K562 (cell line): Measurements from ENCODE around the gene LMNB1. TPM values are rescaled to one million over a fixed set of nuclear protein-coding genes. Genes with fewer than 3 reads are reported as not detected.

Experiments
- ATAC-seq: fragments of 200-7000 bp; cut with Tn5 transposase; 3 replicates; pipeline ENCODE4 v1.9.1; 2020; ENCODE audit warnings: moderate library complexity
- BruUV-seq: library from RNA; stranded (reverse); fragments of 400-500 nt; replicated peaks from 2 replicates; lab custom pipeline; 2021; lab: Mats Ljungman, UMichigan
- CTCF ChIA-PET: fragments of 300-600 bp; formaldehyde crosslinking; extraction: SDS; loops from one replicate; lab custom pipeline; 2021; ENCODE audit warnings: low intra/inter-chr PET ratio; lab: Yijun Ruan, JAX
- POLR2A ChIA-PET: fragments of 300-600, 350-650 bp; sonication (Branson Sonifier 250); formaldehyde crosslinking; extraction: SDS; loops from one replicate; lab custom pipeline; 2021; ENCODE audit warnings: antibody characterized with exemption, inconsistent platforms; lab: Yijun Ruan, JAX
- DNase-seq, 4 experiments: peaks; one replicate each; pipeline versions ENCODE4 v3.0.0 to v3.0.0-alpha.2; 2011 to 2018; ENCODE audit warnings: low spot score in 3 of 4, mixed read lengths in 3 of 4; ENCODE audit errors: extremely low read depth in 1 of 4
- FAIRE-seq: peaks from 2 replicates; lab custom pipeline; 2011; peaks lifted over from hg19 to GRCh38; lab: Jason Lieb, UNC
- H2AFZ ChIP-seq: 2 replicates; pipeline ENCODE4 v1.6.0; 2011; ENCODE audit warnings: low read depth, low read length, control low read depth, inconsistent platforms
- H3K27ac ChIP-seq: fragments of 200-600 bp; 3 replicates; pipeline ENCODE4 v1.8.0; 2011; ENCODE audit warnings: low read depth, mild to moderate bottlenecking, control low read depth, inconsistent platforms, low read length, moderate library complexity, mixed read lengths; ENCODE audit errors: extremely low read depth
- H3K27me3 ChIP-seq, 2 experiments: fragments of 300-600 bp in 1 of 2; 2 replicates in 1 of 2; 3 replicates in 1 of 2; pipeline versions ENCODE4 v1.6.0 to v1.8.0; 2011; ENCODE audit warnings: inconsistent platforms in 2 of 2, low read length in 2 of 2, mild to moderate bottlenecking in 1 of 2, mixed read lengths in 1 of 2, moderate library complexity in 1 of 2; ENCODE audit not compliant: control insufficient read depth in 2 of 2, insufficient read depth in 2 of 2
- H3K36me3 ChIP-seq: fragments of 300-600 bp; 3 replicates; pipeline ENCODE4 v1.8.0; 2011; ENCODE audit warnings: mild to moderate bottlenecking, low read length, inconsistent platforms; ENCODE audit not compliant: control insufficient read depth, insufficient read depth
- H3K4me1 ChIP-seq, 2 experiments: fragments of 200-600 bp in 1 of 2; replicated peaks in 1 of 2; 2 replicates in 1 of 2; 3 replicates in 1 of 2; pipeline versions ENCODE4 v1.5.1 to v1.8.0; 2011; ENCODE audit warnings: inconsistent platforms in 2 of 2, low read length in 2 of 2, mild to moderate bottlenecking in 1 of 2, mixed read lengths in 1 of 2, moderate library complexity in 1 of 2; ENCODE audit not compliant: control insufficient read depth in 2 of 2, insufficient read depth in 2 of 2
- H3K4me2 ChIP-seq: 2 replicates; pipeline ENCODE4 v1.6.1; 2011; ENCODE audit warnings: low read length, control low read depth, inconsistent platforms, mixed read lengths; ENCODE audit not compliant: insufficient read depth
- H3K4me3 ChIP-seq: fragments of 200-600 bp; sonication (generic), shearing (Covaris generic); 2 replicates; pipeline ENCODE4 v1.5.1; 2016; ENCODE audit warnings: control low read depth, inconsistent platforms
- H3K79me2 ChIP-seq: fragments of 200-600 bp; 3 replicates; pipeline ENCODE4 v1.8.0; 2011; ENCODE audit warnings: low read length, inconsistent platforms; ENCODE audit not compliant: control insufficient read depth, insufficient read depth
- H3K9ac ChIP-seq, 2 experiments: 2 replicates each; pipeline versions ENCODE4 v1.6.0 to v1.6.1; 2011; ENCODE audit warnings: low read depth in 2 of 2, low read length in 2 of 2, control low read depth in 1 of 2, inconsistent platforms in 1 of 2, mild to moderate bottlenecking in 1 of 2, mixed read lengths in 1 of 2; ENCODE audit not compliant: insufficient read depth in 1 of 2
- H3K9me1 ChIP-seq: one replicate; pipeline ENCODE4 v1.6.0; 2011; ENCODE audit warnings: inconsistent platforms, mild to moderate bottlenecking, low read length, moderate library complexity; ENCODE audit not compliant: control insufficient read depth, insufficient read depth
- H3K9me3 ChIP-seq: replicated peaks from 2 replicates; pipeline ENCODE4 v1.5.1; 2011; ENCODE audit warnings: low read depth, low read length, inconsistent platforms; ENCODE audit not compliant: control insufficient read depth, insufficient read depth
- H4K20me1 ChIP-seq: replicated peaks from 2 replicates; pipeline ENCODE4 v1.6.1; 2011; ENCODE audit warnings: low read length, inconsistent platforms, mixed read lengths; ENCODE audit not compliant: control insufficient read depth, insufficient read depth
- ATF3 ChIP-seq, 2 experiments: fragments of 450-650 bp in 1 of 2; sonication (generic) in 1 of 2; formaldehyde crosslinking in 1 of 2; IDR thresholded peaks in 1 of 2; conservative IDR thresholded peaks in 1 of 2; 2 replicates each; pipeline versions ENCODE4 v1.6.1 to v1.8.1; 2016 to 2023; ENCODE audit warnings: mild to moderate bottlenecking in 2 of 2, moderate library complexity in 2 of 2, inconsistent platforms in 1 of 2, missing genetic modification reagents in 1 of 2
- CEBPB ChIP-seq: fragments of 450-650 bp; IDR thresholded peaks from 2 replicates; pipeline ENCODE4 v1.6.1; 2016; ENCODE audit warnings: missing genetic modification characterization, missing compliant biosample characterization
- EP300 ChIP-seq: IDR thresholded peaks from 2 replicates; pipeline ENCODE4 v1.6.1; 2012; ENCODE audit warnings: low read length, improper control_type of control experiment
- ETS1 ChIP-seq: conservative IDR thresholded peaks from 2 replicates; pipeline ENCODE4 v1.6.1; 2011; ENCODE audit warnings: low read depth, mild to moderate bottlenecking, low read length; ENCODE audit not compliant: control insufficient read depth
- HMG20A ChIP-seq: fragments of 450-650 bp; formaldehyde crosslinking; conservative IDR thresholded peaks from 2 replicates; pipeline ENCODE4 v1.4.0; 2020; ENCODE audit warnings: mild to moderate bottlenecking, mixed read lengths
- MAZ ChIP-seq, 2 experiments: fragments of 450-650 bp in 1 of 2; sonication (generic) in 1 of 2; formaldehyde crosslinking; IDR thresholded peaks in 1 of 2; conservative IDR thresholded peaks in 1 of 2; 2 replicates each; pipeline versions ENCODE4 v1.4.0 to v1.5.0; 2020; ENCODE audit warnings: mild to moderate bottlenecking in 1 of 2, missing genetic modification reagents in 1 of 2
- POLR2B ChIP-seq: fragments of 450-650 bp; IDR thresholded peaks from 2 replicates; pipeline ENCODE4 v1.6.1; 2018; ENCODE audit warnings: low read depth; ENCODE audit not compliant: partially characterized antibody
- RCOR1 ChIP-seq, 2 experiments: IDR thresholded peaks; 2 replicates each; pipeline ENCODE4 v1.6.1; 2012; ENCODE audit warnings: low read depth in 2 of 2, low read length in 2 of 2, borderline replicate concordance in 1 of 2, improper control_type of control experiment in 1 of 2
- SMC3 ChIP-seq: conservative IDR thresholded peaks from 2 replicates; pipeline ENCODE4 v1.6.1; 2011; ENCODE audit warnings: low read depth, low read length, improper control_type of control experiment; ENCODE audit not compliant: insufficient read depth
- TEAD4 ChIP-seq, 2 experiments: sonication (generic) in 1 of 2; formaldehyde crosslinking in 1 of 2; IDR thresholded peaks; 2 replicates each; pipeline versions ENCODE4 v1.6.1 to v1.8.0; 2012 to 2022; ENCODE audit warnings: borderline replicate concordance in 1 of 2, inconsistent platforms in 1 of 2, low read length in 1 of 2, mild to moderate bottlenecking in 1 of 2, missing genetic modification reagents in 1 of 2
- WGBS: fragments of 100-300 bp; shearing (Covaris generic); methylation state at CpG from one replicate; pipeline ENCODE4 v1.1.6; 2016; ENCODE audit warnings: low coverage, mixed read lengths; ENCODE audit not compliant: insufficient coverage; ENCODE audit errors: missing lambda C conversion rate; 5-methylcytosine and 5-hydroxymethylcytosine counted together
- in situ Hi-C: fragments of 300-500 bp; cut with MboI; formaldehyde crosslinking; loops from 4 replicates; pipeline ENCODE4 v1.15.0; 2018; ENCODE audit warnings: inconsistent platforms, mixed read lengths
- intact Hi-C: fragments of 100-400 bp; cut with micrococcal nuclease; formaldehyde crosslinking; loops from 2 replicates; pipeline ENCODE4 v1.14.2; 2022
- polyA plus RNA-seq, 8 experiments: library from polyadenylated mRNA; depleted of rRNA in 4 of 8; stranded (reverse) in 5 of 8; unstranded in 3 of 8; fragments of >200 nt; fragmentation: Nextera tagmentation in 2 of 8; fragmentation: Illumina TruSeq in 1 of 8; extraction: Ambion mirVana in 2 of 8; extraction: Trizol in 1 of 8; gene quantifications; 2 replicates each; pipeline versions ENCODE4 v1.2.1 to v1.2.3, GENCODE V29; 2011 to 2014; ENCODE audit warnings: inconsistent platforms in 1 of 8, missing spikeins in 1 of 8
- total RNA-seq, 7 experiments: library from RNA; depleted of rRNA in 6 of 7; stranded (reverse); fragments of >200 nt in 6 of 7; fragmentation: Illumina TruSeq in 2 of 7; extraction: Trizol in 2 of 7; gene quantifications; 2 replicates each; pipeline versions ENCODE4 v1.2.1 to v1.2.3, GENCODE V29; 2011 to 2021; ENCODE audit warnings: low replicate concordance in 1 of 7
- TF ChIP-seq, protein P1 (sequence below): IDR thresholded peaks from 2 replicates; pipeline ENCODE4 v1.6.1; 2011; ENCODE audit warnings: borderline replicate concordance, low read depth, mild to moderate bottlenecking, moderate library complexity, low read length; ENCODE audit not compliant: insufficient read depth, poor library complexity, severe bottlenecking
- TF ChIP-seq, protein P2 (sequence below): fragments of 250-450 bp; sonication (Bioruptor Pico); IDR thresholded peaks from 2 replicates; pipeline ENCODE4 v1.8.0; 2021; ENCODE audit warnings: borderline replicate concordance, mild to moderate bottlenecking, moderate library complexity; ENCODE audit not compliant: poor library complexity, severe bottlenecking

Gene LMNB1
- total and polyA plus RNA-seq, 9 of the 15 experiments (the other 6 are each of a cell fraction or from before 2014, with no cell fraction given), result 2.8 to 190 (median 131) TPM

- FAIRE-seq, result peak; percentile 87
- no TSS peak for BruUV-seq
- intact Hi-C loops (loop anchor here (1.0 to 5.0 kb wide), 2 partner anchors 104 to 443 kb away; no protein-coding TSS in a partner anchor), in situ Hi-C loops (loop anchor here (25.0 kb wide), 1 partner anchor 443 kb away; no protein-coding TSS in a partner anchor)
- Histone ChIP-seq H3K4me2 (peak overlapping the region; percentile 99), H3K79me2 (peaks cover 81% of the 10 kb centered on the region), H4K20me1 (peaks cover 7% of the 10 kb centered on the region), H3K27ac (peak overlapping the region; percentile 54), H3K9me1 (no peaks in the 10 kb centered on the region), H3K27me3 (no peaks in the 10 kb centered on the region), H3K36me3 (peaks cover 43% of the 10 kb centered on the region), H3K4me1 (peaks cover 2 to 21% of the 10 kb centered on the region in 2 experiments; a peak in 4 of 5 replicates), H3K4me3 (peak overlapping the region; percentile 93), H3K9ac (peak overlapping the region; percentile 85 to 94; a peak in 3 of 4 replicates), H2AFZ (no peak overlapping the region), H3K9me3 (no peaks in the 10 kb centered on the region)
- CTCF ChIA-PET, result interaction anchor here (0.6 to 3.5 kb wide), 7 partner anchors 29 to 441 kb away, joined by 3 to 53 read pairs (median 3); no protein-coding TSS in a partner anchor
- POLR2A ChIA-PET, result interaction anchor here (0.6 to 3.2 kb wide), 6 partner anchors 15 to 212 kb away, joined by 3 to 25 read pairs (median 5); no protein-coding TSS in a partner anchor
- no peak for ATAC-seq
- peak; percentile 47 to 80 (median 58) for DNase-seq
- 11% methylated on average over 7 of the region's 7 CpGs for WGBS
- TF ChIP-seq, protein P1, sequence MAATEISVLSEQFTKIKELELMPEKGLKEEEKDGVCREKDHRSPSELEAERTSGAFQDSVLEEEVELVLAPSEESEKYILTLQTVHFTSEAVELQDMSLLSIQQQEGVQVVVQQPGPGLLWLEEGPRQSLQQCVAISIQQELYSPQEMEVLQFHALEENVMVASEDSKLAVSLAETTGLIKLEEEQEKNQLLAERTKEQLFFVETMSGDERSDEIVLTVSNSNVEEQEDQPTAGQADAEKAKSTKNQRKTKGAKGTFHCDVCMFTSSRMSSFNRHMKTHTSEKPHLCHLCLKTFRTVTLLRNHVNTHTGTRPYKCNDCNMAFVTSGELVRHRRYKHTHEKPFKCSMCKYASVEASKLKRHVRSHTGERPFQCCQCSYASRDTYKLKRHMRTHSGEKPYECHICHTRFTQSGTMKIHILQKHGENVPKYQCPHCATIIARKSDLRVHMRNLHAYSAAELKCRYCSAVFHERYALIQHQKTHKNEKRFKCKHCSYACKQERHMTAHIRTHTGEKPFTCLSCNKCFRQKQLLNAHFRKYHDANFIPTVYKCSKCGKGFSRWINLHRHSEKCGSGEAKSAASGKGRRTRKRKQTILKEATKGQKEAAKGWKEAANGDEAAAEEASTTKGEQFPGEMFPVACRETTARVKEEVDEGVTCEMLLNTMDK, result peak; percentile 10
- peak in 1 of 2 experiments; percentile 36; a peak in 1 of 4 replicates for TF ChIP-seq MAZ (CRISPR knock-in tag; conservative IDR thresholded peaks at IDR 0.05 in 1 of 2, IDR thresholded peaks at IDR 0.05 in 1 of 2)
- TF ChIP-seq RCOR1 (IDR thresholded peaks at IDR 0.05; ENCODE audit: borderline replicate concordance in 1 of 2, low read depth in 2 of 2, low read length in 2 of 2), result peak in 1 of 2 experiments; percentile 11; a peak in 1 of 4 replicates
- TF ChIP-seq ATF3 (IDR thresholded peaks at IDR 0.05), result peak; percentile 32; the same call in 1 of the 2 replicates
- 0 out of 2 replicates have a peak, but pooled peaks have one; percentile 28 for TF ChIP-seq ATF3 (CRISPR knock-in tag; conservative IDR thresholded peaks at IDR 0.05)
- peak; percentile 58; the same call in 1 of the 2 replicates for TF ChIP-seq CEBPB (tag)
- TF ChIP-seq, protein P2, sequence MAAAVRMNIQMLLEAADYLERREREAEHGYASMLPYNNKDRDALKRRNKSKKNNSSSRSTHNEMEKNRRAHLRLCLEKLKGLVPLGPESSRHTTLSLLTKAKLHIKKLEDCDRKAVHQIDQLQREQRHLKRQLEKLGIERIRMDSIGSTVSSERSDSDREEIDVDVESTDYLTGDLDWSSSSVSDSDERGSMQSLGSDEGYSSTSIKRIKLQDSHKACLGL (CRISPR knock-in tag), result no peak
- peak; percentile 49 for TF ChIP-seq SMC3
- TF ChIP-seq POLR2B, result no peak
- TF ChIP-seq EP300, result 0 out of 2 replicates have a peak, but pooled peaks have one; percentile 12
- TF ChIP-seq TEAD4 (IDR thresholded peaks at IDR 0.05; ENCODE audit: low read length), result peak; percentile 26; the same call in 1 of the 2 replicates
- no peak for TF ChIP-seq TEAD4 (CRISPR knock-in tag; IDR thresholded peaks at IDR 0.05; ENCODE audit: borderline replicate concordance)
- no peak for TF ChIP-seq HMG20A (CRISPR knock-in tag)
- no peak for TF ChIP-seq ETS1
Measured at GRCh38 chr5:126780165-126780827, 3.4 kb downstream of the LMNB1 start.
